Fibroblast of lung (primary cell): ENCODE data around the gene TUBGCP2. TPM values are rescaled to one million over a fixed set of nuclear protein-coding genes. Genes with fewer than 3 reads are reported as not detected.

Experiments used
- DNase-seq, 2 donors: peaks; one replicate each; pipeline versions ENCODE4 v3.0.0 to v3.0.0-alpha.2; 2010; ENCODE audit warnings: low read depth in 2 of 2
- H2AFZ ChIP-seq: 2 replicates; pipeline ENCODE4 v1.5.1; 2012; ENCODE audit warnings: low read length, control low read depth, inconsistent platforms
- H3K27ac ChIP-seq: 2 replicates; pipeline ENCODE4 v1.5.1; 2011; ENCODE audit warnings: low read length, control low read depth; ENCODE audit not compliant: insufficient read depth
- H3K27me3 ChIP-seq: 2 replicates; pipeline ENCODE4 v1.5.1; 2011; ENCODE audit warnings: mild to moderate bottlenecking, low read length; ENCODE audit not compliant: control insufficient read depth, insufficient read depth
- H3K36me3 ChIP-seq: 2 replicates; pipeline ENCODE4 v1.5.1; 2011; ENCODE audit warnings: low read length; ENCODE audit not compliant: control insufficient read depth, insufficient read depth
- H3K4me1 ChIP-seq: 2 replicates; pipeline ENCODE4 v1.5.1; 2011; ENCODE audit warnings: low read length; ENCODE audit not compliant: control insufficient read depth, insufficient read depth; ENCODE audit errors: extremely low read depth
- H3K4me2 ChIP-seq: 2 replicates; pipeline ENCODE4 v1.5.1; 2011; ENCODE audit warnings: low read length, control low read depth; ENCODE audit not compliant: insufficient read depth; ENCODE audit errors: extremely low read depth
- H3K4me3 ChIP-seq, 4 experiments: fragments of 200-600 bp in 1 of 4; sonication (generic) in 1 of 4; replicated peaks in 1 of 4; 2 replicates each; pipeline ENCODE4 v1.5.1; 2011 to 2016; ENCODE audit warnings: low read length in 4 of 4, low read depth in 3 of 4, mild to moderate bottlenecking in 3 of 4, control low read depth in 2 of 4, inconsistent platforms in 1 of 4, mixed read lengths in 1 of 4; ENCODE audit not compliant: insufficient read depth in 1 of 4; ENCODE audit errors: control extremely low read depth in 1 of 4
- H3K79me2 ChIP-seq: 2 replicates; pipeline ENCODE4 v1.5.1; 2012; ENCODE audit warnings: mild to moderate bottlenecking, low read length, inconsistent platforms; ENCODE audit not compliant: control insufficient read depth, insufficient read depth
- H3K9ac ChIP-seq: 2 replicates; pipeline ENCODE4 v1.5.1; 2011; ENCODE audit warnings: mild to moderate bottlenecking, low read length, control low read depth; ENCODE audit not compliant: insufficient read depth
- H3K9me3 ChIP-seq: 2 replicates; pipeline ENCODE4 v1.5.1; 2012; ENCODE audit warnings: low read depth, low read length; ENCODE audit not compliant: control insufficient read depth, insufficient read depth
- H4K20me1 ChIP-seq: 2 replicates; pipeline ENCODE4 v1.5.1; 2011; ENCODE audit warnings: low read length; ENCODE audit not compliant: control insufficient read depth, insufficient read depth; ENCODE audit errors: extremely low read depth
- CTCF ChIP-seq, 2 donors: IDR thresholded peaks in 1 of 2; conservative IDR thresholded peaks in 1 of 2; 1 replicate in 1 of 2; 2 replicates in 1 of 2; pipeline ENCODE4 v1.5.1; 2011 to 2012; ENCODE audit warnings: low read length in 2 of 2, control low read depth in 1 of 2, inconsistent platforms in 1 of 2, low read depth in 1 of 2, mild to moderate bottlenecking in 1 of 2
- EZH2 ChIP-seq: IDR thresholded peaks from 2 replicates; pipeline ENCODE4 v1.5.1; 2012; ENCODE audit warnings: low read length, control low read depth, mild to moderate bottlenecking; ENCODE audit errors: missing control alignments
- polyA plus RNA-seq, 2 donors: library from polyadenylated mRNA; depleted of rRNA in 1 of 2; stranded (reverse) in 1 of 2; unstranded in 1 of 2; fragments of >200 nt; gene quantifications; 2 replicates each; pipeline ENCODE4 v1.2.1, GENCODE V29; 2011 to 2012; ENCODE audit warnings: missing spikeins in 1 of 2
- total RNA-seq: library from RNA; depleted of rRNA; stranded (reverse); fragments of >200 nt; gene quantifications from 2 replicates; pipeline ENCODE4 v1.2.1, GENCODE V29; 2014

Gene TUBGCP2
- total and polyA plus RNA-seq, 2 donors (not counting 1 experiment from before 2014, with no cell fraction given): 31.0 to 60.8 TPM

DNA sequence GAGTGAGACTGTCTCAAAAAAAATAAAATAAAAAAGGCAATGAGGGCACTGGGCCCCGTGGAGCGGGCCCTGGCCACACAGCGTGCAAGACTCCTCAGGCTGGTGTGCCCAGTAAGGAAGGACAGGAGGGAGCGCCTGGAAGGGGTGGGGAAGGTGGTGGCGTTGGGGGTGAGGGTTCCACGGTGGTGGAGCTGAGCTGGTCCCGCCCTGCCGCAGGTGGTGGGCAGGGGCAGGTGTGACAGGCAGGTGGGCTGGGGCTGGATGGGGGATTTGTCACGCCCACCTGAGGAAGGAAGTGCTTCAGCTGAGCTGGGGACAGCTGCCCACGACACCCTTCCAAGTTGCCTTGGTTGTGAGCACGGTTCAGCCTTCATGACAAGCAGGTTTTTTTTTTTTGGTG is 37.7 kb upstream of the TUBGCP2 start:
- no peak overlapping the region for H3K4me3 ChIP-seq
- no peaks in the 10 kb centered on the region for H3K79me2 ChIP-seq
- no peak for DNase-seq
- H3K4me1 ChIP-seq: no peaks in the 10 kb centered on the region
- H3K27ac ChIP-seq: no peak overlapping the region
- no peaks in the 10 kb centered on the region for H3K27me3 ChIP-seq
- no peaks in the 10 kb centered on the region for H4K20me1 ChIP-seq
- no peaks in the 10 kb centered on the region for H3K9me3 ChIP-seq
- H3K4me2 ChIP-seq: no peak overlapping the region
- H3K36me3 ChIP-seq: no peaks in the 10 kb centered on the region
- no peak overlapping the region for H3K9ac ChIP-seq
- TF ChIP-seq EZH2: no peak
- TF ChIP-seq CTCF (conservative IDR thresholded peaks at IDR 0.05 in 1 of 2, IDR thresholded peaks at IDR 0.05 in 1 of 2; ENCODE audit: low read depth in 1 of 2, low read length in 2 of 2): no peak
- no peak overlapping the region for H2AFZ ChIP-seq

- TF ChIP-seq EZH2 (no peak), CTCF (conservative IDR thresholded peaks at IDR 0.05 in 1 of 2, IDR thresholded peaks at IDR 0.05 in 1 of 2; ENCODE audit: low read depth in 1 of 2, low read length in 2 of 2) (no peak)
- no peaks in the 10 kb centered on the region for H3K27me3 ChIP-seq
- H3K9me3 ChIP-seq: no peaks in the 10 kb centered on the region
Observed at GRCh38 chr10:133344236-133344635, 35.6 kb upstream of the TUBGCP2 start.

GRCh38 chr10:133343558-133343957 is 34.9 kb upstream of the TUBGCP2 start:
- Histone ChIP-seq H3K9ac (no peak overlapping the region), H3K27me3 (no peaks in the 10 kb centered on the region), H3K4me2 (no peak overlapping the region), H3K79me2 (no peaks in the 10 kb centered on the region), H2AFZ (no peak overlapping the region), H3K9me3 (no peaks in the 10 kb centered on the region), H3K36me3 (no peaks in the 10 kb centered on the region), H3K27ac (no peak overlapping the region), H3K4me1 (no peaks in the 10 kb centered on the region), H4K20me1 (no peaks in the 10 kb centered on the region), H3K4me3 (no peak overlapping the region)
- no peak for DNase-seq
- TF ChIP-seq CTCF (conservative IDR thresholded peaks at IDR 0.05 in 1 of 2, IDR thresholded peaks at IDR 0.05 in 1 of 2; ENCODE audit: low read depth in 1 of 2, low read length in 2 of 2) (no peak), EZH2 (no peak)

More at GRCh38 chr10:133344236-133344635, 35.6 kb upstream of the TUBGCP2 start:
- no peak overlapping the region for H3K4me2 ChIP-seq
- H3K79me2 ChIP-seq: no peaks in the 10 kb centered on the region
- no peak overlapping the region for H3K27ac ChIP-seq
- no peaks in the 10 kb centered on the region for H4K20me1 ChIP-seq
- DNase-seq: no peak
- no peaks in the 10 kb centered on the region for H3K36me3 ChIP-seq
- H3K9ac ChIP-seq: no peak overlapping the region
- H3K4me3 ChIP-seq: no peak overlapping the region
- no peak overlapping the region for H2AFZ ChIP-seq
- no peaks in the 10 kb centered on the region for H3K4me1 ChIP-seq
